HG03457 (cell line): Measurements from ENCODE around the gene UBASH3A.
"Not testable (repeated sequence)": the region's sequence is repeated elsewhere in the genome, so short reads cannot be mapped to it uniquely, and the experiment has no call there.

Source experiments
- ATAC-seq: cut with Tn5 transposase; IDR thresholded peaks from one replicate; pipeline ENCODE4 v1.9.1; 2021; ENCODE audit warnings: moderate number of reproducible peaks; ENCODE audit not compliant: unreplicated experiment

UBASH3A gene

DNA sequence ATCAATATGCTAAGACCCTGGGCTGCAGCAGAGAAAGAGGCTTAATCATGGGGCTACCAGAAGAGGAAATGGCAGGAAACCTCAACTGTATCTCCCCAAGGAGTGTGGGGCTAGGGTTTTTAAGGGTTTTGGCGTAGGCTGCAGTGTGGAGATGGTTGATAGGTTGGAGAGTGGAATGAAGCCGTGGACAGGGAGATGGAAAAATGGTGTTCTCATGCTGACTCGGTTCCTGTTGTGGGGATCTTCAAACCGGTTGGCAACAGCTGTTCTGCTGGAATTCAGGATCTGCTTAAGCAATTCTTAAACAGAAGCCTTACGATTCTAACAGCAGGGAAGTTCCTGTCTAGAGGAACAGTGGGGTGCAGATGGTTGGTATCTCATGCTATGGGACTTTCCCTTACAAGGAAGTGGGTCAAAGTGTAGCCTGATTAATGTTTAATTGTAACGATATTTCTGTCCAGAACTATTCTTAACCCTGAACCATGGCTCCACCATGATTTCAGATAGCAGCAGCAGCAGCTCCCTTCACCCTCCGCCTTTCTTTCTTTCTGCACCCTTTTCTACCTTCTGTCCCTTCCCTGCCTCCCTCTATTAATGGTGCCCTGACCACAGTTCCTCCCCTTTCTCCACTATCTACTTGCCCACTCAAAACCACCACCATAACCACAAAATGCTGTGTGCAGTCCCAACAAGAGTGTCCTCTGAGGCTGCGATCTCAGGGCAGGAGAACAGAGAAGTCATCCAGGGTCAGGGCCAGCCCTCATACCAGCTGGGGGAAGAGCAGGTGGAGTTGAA, 61.5 kb downstream of the UBASH3A start:
- ATAC-seq, result no peak

GRCh38 chr21:42465803-42466127, 62.1 kb downstream of the UBASH3A start:
- ATAC-seq, result no peak

GRCh38 chr21:42466700-42467099, 63.0 kb downstream of the UBASH3A start:
- no peak for ATAC-seq

DNA sequence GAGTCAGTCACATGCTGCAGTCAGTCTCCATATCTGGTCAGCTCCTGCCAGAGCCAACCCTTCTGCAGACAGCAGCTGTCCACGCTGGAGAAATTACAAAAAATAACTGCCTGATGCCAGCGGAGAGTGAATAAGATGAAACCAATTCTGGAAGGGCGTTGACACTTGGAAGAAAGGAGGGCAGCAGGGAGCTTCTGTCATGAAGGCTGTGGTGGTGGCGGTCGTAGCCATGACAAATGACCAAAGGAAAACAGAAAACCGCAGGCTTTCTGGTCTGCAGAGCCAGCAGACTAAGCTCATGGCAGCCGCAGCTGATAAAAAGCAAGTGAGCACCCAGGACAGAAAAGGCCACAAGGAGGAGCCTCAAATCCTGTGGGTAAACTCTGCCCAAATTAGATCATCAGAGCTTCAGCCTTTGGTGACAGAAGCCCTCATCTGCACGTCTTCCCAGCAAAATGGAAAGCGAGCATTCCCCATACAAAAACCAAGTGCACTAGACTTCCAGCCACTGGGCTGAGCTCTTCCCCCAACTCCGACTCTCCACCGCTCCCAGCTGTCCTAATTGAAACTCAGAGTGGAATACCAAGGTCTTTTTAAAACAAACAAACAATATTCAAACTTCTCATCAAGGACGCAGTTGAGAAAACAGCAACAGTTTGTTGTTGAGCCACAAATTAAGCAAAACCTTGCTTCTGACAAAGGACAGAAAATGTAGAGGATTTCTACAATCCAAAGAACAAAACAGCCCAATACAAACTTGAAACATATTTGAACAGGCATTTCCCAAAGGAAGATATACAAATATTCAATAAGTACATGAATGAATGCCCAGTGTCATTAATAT, 63.7 kb downstream of the UBASH3A start:
- no peak for ATAC-seq

- ATAC-seq, result no peak
Observed at GRCh38 chr21:42468491-42469131, 64.9 kb downstream of the UBASH3A start.

DNA sequence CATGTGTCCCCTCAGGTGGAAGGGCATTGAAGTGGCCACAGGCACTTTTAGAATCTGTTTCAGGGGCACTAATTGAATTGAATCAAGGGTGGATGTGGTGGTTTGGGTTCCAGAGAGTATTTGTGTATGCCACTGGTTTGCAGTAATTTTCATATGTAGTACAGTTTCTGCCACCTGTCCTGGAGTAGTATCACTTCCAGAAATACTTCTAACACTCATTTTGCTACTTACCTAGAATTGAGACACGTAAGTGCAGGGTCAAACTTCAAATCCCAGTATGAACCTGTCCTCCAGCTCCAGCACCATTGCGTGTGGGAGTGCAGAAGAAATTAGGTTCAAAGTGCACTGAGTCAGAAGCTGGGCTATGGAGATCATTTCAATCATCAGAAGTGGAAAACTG, 65.6 kb downstream of the UBASH3A start:
- ATAC-seq, result no peak

DNA sequence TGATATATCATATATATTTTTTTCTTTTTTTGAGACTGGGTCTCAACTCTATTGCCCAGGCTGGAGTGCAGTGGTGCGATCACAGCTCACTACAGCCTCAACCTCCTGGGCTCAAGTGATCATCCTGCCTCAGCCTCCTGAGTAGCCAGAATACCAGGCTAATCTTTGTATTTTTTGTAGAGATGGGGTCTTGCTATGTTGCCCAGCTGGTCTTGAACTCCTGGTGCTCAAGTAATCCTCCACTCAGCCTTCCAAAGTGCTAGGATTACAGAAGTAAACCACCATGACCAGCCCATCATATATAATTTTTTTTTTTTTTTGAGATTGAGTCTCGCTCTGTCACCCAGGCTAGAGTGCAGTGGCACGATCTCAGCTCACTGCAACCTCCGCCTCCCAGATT, 66.0 kb downstream of the UBASH3A start:
- ATAC-seq, result not testable (repeated sequence)

GRCh38 chr21:42471206-42471605, 67.5 kb downstream of the UBASH3A start:
- ATAC-seq, result no peak

- ATAC-seq, result no peak
Observed at GRCh38 chr21:42471716-42472330, 68.1 kb downstream of the UBASH3A start.

DNA sequence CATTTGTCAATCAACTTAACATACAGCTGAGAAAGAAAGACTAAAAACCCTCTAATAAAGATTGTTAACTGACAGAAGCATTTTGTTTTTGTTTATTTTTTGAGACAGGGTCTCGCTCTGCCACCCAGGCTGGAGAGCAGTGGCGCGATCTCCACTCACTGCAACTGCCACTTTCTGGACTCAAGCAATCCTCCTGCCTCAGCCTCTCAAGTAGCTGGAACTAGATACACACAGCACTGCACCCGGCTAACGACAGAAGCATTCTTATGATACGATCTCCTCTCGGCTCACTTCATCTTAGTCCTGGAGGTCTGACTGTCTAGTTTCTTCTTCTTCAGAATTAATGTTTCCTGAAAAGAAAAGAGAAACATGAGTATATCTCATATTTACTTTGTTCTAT, 68.8 kb downstream of the UBASH3A start:
- ATAC-seq, result no peak

- no peak for ATAC-seq
Observed at GRCh38 chr21:42473498-42474042, 69.9 kb downstream of the UBASH3A start.

DNA sequence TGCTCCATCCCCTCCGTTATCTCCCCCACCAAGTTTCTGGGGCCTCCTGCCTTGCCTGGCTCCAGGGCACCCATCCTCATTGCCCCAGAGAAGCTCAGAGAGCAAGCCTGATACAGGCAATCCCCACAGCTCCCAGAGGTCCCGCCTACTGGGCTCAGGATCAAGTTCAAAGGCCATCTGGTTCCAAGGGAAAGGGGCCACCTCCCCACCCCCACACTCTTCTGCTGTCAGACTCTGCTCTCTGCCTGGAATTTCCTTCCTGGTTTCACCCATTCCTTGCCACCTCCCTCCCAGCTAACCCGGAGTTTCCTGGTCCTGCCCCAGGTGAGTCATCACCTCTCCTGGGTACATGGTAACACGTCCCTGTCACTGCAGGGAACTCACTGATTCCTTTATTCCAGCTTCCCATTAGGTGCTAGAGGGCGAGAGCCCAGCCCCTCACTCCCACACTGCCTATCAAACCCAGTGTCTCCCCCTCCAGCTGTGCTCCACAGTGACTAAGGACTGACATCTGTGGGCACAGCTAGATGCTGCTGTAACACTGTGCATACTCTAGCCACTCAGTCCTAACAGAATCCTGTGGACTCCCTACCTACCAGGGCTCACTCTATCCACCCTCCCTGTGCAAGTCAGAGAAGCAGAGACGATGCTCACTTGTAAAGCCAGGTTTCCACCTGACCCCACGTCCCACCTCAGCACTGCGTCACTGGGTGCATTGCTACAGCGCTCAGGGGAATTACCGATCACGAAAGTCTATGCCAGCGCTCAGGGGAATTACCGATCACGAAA, 70.5 kb downstream of the UBASH3A start:
- no peak for ATAC-seq

DNA sequence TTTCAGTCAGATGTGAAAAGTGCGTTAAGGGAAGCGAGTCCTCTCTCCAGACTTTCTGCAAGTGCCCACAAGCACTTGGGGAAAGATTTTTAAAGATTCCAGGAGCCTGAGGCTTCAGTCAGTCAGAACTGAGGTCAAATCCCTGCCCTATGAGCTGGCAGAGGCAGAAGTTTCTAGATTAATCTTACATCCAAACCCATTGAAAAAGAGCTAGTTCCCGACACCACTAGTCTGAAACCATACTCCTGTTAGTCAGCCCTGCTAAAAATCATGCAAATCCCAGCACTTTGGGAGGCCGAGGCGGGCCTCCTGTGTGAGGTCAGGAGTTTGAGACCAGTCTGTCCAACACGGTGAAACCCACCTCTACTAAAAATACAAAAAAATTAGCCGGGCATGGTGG, 71.3 kb downstream of the UBASH3A start:
- no peak for ATAC-seq

DNA sequence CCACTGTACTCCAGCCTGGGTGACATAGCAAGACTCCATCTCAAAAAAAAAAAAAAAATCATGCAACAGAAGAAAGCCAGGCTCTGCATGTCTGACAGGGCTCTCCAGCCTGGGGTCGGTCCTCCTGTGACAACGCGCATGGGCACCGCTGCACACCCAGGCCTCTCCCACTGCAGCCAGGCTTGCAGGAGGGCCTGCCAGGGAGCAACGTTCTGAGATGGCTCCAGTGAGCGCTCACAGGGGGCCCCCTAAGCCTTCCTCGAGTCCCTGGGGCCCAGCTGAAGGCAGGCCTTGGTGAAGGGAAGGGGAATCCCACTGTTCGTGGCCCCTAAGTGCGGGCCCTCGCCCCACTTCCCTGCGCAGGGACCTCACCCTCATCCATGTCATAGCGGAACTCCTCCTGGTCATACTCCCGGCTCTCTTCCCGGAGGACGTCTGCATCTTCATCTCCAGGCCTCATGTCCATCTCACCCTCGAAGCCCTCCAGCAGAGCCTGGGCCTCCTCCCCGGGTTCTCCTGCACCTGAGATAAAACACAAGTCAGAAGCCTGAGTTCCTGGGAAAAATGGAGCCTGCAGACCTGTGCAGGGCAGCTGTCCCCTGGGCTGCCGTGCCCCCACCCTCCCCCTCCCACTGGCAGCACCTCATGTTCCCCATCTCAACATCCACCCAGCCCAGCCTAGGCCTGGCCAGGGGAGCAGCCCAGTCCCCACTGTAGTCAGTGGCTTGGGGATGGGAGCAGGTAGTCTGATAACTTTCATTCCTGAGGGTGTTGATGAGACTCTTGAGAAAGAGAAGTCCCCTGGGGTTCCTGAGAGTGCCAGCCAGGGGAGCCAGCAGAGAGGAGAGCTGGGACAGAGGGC, 72.1 kb downstream of the UBASH3A start:
- no peak for ATAC-seq

DNA sequence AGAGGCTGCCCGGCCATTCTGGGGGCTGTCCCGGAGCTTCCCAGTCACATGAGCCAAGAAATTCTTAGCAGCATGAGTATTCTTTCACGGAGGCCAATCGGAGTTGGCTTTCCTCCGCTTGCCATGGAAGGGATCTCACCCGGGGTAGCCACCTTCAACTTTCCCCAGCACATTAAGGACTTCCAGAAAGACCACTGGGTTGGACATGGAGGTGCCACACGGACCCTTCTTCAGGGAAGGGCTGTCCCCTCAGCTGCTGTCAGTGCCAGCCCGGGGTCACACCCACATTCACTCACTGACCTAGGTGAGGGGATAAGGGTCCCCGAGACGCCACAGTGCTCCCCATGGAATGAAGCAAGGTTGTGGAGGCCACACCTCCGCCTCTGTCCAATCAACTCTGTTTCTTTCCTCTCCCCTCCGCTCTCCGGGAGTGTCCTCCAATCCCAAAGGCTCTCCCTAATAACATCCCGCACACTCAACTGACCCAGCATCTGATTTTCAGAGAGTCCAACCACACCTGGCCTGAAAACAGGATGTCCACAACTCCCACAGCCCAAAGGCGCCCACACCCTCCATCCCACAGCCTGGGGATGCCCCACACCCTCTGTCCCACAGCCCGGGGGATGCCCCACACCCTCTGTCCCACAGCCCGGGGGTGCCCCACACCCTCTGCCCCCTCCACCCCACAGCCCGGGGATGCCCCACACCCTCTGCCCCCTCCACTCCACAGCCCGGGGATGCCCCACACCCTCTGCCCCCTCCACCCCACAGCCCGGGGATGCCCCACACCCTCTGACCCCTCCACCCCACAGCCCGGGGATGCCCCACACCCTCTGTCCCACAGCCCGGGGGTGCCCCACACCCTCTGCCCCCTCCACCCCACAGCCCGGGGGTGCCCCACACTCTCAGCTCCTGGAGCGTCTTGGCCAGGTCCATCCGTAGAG, 73.0 kb downstream of the UBASH3A start:
- no peak for ATAC-seq

- no peak for ATAC-seq
Observed at GRCh38 chr21:42478504-42478903, 74.8 kb downstream of the UBASH3A start.

DNA sequence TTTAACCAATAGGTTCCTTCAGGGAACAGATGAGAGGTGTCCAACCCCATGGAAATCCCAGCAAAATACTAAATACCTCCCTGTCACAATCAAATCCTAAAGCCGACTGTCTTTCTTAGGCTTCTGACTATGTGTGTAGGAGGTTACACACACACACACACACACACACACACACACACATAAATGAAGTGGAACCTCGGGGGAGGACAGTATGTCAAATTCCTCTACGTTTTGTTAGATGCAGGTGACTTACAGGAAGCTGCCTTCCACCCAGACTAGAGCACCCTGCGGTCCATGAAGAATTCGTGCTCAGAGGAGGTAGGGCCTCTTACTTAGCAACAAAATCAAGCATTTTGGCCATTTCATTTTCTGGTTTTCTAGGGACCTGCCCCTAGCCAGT, 75.9 kb downstream of the UBASH3A start:
- no peak for ATAC-seq

- no peak for ATAC-seq
Observed at GRCh38 chr21:42480736-42481135, 77.0 kb downstream of the UBASH3A start.
